HUDEP-2 (cell line): Measurements from ENCODE around the gene ELL.

Experiments used
- DNase-seq, 76 experiments: peaks; one replicate each; lab custom pipeline; 2025; ENCODE audit not compliant: unreplicated experiment in 76 of 76; lab: John Stamatoyannopoulos, UW

Gene ELL

DNA sequence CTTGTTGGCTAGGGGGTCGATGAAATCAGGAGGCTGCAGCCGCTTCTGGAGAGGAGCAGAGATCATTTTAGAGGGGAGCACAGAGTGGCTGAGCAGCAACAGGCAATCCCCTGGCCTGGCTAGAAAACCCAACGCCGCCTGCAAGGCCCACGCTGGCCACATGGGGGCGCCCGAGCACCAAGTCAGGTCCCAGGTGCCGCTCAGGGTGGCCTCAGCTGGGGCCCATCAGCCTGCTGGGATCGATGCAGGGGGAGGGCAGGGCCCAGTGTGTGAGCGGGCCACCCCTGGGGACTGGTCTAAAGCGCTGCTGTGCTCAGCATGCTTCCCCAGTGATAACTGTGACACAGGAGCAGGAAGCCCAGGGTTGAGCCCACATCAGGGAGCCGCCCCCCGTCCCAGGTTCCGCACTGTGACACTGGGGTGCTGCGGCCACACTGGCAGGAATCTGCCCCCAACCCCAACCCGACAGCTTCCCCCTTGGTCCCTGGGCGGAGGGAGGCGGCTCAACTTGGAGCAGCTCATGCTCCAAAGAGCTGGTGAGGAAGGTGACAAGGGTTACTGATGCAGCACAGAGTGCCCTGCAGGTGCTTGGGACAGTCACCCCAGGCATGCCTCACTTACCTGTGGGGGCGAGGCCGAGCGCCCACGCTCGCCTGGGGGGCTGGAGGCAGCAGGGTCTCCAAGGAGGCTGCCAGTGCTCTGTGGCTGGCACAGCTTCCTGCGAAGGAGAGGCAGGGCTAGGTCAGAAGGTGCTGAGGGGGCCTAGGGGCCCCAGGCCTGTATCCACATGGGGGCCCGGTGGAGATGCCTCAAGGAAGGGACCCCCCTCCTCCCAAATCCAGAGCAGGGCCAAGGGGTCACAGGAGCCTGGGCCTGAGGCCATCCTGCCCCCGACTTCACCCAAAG is 70.7 kb downstream of the ELL start:
- peak in 70 of 76 experiments; percentile 13 to 98 (median 82) for DNase-seq

DNA sequence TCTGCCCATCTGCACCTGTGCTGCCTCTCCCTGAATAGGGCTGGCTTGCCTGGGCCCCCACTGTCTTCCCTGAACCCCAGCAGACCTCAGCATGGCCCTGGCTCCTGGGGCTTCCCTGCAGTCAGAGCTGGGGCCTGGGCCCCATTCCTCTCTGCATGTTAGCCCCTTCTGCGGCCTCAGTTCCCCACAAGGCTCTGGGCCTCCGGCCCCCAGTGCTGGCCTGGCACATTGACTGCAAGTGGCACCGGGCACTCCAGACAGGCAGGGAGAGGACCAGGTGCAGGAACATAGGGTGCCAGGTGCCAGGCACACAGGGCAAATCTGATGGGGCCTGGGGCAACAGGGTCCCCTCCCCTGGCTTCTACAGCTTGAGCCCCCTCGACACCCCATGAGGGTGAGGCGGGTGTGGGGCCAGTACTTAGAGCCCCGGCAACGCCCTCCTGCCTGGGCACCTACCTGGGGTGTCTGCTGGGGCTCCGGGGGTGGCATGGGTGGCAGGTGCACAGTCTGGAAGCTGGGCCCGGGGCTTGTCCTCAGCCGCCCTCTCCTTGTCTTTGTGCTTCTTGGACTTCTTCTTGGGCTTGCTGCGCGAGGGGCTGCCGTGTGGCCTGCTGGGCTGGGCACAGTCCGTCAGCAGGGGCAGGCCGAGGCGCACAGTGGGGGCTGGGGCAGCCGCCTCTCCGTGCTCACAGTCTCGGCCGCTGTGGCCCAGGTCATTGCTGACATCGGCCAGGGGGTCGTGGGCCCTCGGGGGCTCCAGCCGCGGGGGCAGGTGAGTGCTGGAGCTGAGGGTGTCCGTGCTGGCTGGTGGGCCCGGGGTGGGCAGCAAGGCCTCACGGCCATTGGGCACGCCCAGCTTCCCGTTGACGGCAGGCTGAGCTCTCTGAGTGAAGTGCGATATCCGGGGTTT is 71.6 kb downstream of the ELL start:
- DNase-seq, result no peak

DNA sequence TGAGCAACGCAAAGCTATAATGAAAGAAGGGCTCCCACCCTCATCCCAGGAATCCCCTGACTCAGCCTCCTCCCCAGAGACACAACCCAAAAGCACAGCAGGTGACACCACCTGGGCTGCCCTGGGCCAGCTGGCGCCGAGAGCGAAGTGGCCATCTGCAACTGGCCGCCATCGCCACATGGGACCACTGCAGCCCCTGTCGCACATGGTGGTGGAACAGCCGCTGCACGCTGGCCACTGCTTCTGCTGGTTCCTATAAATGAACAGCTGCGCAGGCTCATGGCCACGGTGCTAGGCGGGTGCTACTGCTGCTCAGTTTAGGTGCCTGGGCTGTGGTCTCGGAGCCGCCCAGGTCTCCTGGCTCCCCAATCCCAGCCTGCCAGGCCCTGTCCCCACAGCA is 72.3 kb downstream of the ELL start:
- DNase-seq, result no peak

DNA sequence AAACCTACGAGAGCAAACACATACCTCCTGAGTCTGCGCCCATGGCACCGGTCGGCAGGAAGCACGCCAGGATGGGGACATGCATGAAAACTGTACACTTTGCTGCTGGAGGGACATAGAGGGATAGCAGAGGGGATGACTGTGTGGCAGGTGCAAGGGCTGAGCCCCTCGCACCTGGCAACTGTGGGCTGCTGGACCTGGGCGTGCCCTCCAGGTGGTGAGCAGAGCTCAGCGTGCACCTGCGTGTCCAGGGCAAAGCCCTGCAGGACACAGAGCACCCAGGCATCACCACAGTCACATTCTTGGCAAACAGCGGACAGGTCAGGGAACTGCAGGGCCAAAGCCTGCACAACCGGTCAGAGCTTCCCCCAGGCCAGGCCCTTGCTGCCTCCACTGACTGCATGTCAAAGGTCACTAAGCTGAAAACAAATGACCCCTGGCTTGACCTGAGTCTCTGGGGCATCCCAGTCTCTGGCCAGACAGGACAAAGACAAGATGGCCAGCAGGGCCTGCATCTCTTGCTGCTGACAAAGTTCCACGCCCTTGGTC is 75.0 kb downstream of the ELL start:
- no peak for DNase-seq

DNA sequence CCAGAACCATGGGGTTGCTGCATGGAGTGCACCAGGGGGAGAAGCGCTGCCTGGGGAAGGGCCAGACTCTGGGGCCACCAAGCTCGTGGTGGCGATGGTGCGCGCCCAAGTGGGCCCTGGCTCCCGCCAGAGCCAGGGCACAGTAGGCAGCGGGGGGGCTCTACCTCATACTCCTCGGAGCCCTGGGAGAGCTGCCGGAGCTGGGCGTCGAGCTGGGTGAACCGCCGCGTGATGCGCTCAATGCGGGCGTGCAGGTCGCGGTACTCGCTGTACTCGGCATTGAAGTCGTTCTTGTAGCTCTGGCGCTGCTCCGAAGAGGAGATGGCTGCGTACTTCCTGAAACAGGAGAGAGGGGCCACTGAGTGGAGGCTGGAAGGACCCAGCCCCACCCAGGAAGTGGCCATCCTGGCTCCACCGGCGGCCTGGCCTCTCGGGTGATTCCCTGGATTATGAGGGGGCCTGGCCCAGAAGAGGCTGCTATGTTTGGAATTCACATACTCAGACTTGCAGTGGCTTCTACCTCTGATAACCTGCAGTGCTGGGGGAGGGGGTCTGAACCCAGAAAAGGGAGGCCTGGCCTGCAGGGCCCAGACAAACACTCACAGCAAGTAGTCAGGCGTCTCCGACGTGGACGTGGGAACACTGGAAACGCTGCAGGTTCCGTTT is 75.6 kb downstream of the ELL start:
- DNase-seq, result no peak

DNA sequence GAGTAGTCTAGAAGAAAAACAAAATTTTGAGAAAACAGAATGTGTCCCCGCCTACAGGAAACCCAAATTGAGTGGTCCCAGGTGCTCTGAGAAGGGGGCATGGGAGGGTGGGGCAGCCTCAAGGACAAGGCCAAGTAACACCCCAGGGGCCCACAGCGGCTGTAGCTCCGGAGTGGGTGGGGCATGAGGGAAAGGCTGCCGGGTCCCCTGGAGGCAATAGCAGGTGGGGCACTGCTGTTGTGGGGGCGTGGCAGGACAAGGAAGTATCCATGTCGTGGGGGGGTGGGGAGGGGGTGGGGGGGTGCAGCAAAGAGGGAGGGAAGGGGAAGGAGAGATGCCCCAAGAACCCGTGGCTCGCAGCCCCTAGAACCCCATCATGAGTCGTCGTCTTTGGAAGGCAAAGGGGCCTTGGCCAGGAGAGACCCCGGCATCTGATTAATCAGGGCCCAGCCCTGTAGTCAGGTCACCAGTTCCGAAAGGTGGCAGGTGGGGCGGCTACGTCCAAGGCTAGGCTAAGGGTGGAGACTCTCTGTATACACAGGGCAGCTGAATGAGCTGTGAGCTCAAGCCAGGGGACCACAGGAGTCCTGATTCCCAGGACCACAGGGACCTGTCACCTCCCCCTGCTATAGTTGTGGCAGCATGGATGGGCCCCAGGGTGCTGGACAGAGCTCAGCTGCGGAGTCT is 76.5 kb downstream of the ELL start:
- DNase-seq, result no peak

DNA sequence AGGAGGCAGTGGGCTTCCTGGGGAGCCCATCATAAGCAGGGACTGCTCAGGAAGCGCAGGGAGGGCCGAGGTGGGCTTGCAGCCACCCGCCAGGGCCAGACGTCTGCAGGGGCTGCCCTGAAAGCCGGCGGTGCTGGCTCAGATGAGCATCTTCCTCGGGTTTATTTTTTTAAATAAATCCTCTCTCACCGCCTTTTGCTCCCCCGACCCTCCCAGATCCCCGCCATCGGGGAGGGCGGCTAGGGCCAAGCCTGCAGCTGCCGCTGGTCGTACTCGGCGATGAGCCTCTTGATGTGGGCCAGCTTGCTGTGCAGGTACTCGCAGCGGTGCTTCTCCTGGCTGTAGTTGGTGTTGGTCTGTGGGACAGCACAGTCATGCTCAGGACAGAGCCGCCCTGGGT is 77.4 kb downstream of the ELL start:
- DNase-seq, result no peak

DNA sequence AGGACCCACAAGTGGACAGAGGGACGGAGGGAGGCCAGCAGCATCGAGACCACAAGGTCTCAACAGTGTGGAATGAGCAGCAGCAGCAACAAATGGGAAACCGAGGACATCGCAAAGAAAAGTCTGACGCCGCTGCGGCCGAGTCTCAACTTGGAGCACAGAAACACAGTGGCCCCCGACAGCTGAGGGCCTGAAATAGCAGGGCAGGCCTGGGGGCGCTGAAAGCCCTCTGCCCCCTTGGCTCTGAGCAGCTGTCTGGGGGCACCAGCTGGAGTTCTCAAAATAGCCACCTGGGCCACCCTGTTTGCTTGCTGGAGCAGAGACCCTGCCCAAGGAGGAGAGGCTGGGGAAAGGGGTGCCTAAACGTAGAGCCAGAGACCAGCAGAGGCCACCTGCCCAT is 78.0 kb downstream of the ELL start:
- no peak for DNase-seq

DNA sequence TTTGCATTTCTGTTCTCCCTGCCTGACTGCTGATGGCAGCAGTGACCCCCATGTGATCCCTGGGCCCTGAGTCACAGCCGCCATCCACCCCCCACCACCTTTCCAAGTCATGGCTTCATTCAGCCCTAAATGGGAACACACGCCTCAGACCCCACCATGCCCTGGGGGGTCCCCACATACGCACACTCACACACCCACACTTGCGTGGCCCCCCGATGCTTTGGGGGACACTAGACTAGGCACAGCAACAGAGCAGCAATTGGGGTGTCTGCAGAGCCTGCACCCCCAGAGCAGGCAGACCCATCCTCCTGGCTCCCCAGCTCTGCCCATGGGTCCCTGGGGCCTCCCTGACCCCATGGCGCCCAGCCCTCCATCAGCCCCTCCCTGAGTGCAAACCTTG is 78.5 kb downstream of the ELL start:
- DNase-seq, result no peak

DNA sequence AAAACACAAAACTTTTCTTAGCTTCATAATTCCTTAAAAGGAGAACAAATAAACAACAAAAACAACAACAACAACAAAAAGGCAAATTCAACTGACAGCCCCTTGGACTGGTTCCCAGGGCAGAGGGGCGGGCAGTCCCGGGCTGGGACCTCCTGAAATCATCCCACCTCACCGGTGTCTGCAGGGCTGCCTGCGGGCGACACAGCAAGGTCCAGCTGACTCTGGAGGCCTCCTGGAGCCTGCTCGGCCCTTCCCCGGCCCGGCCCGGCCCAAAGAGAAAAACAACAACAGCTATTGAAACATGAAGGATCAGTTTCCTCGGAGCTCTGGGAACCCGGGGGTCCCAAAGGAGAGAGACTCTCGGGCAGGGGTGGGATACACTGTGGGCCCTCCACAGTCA is 78.9 kb downstream of the ELL start:
- no peak for DNase-seq

DNA sequence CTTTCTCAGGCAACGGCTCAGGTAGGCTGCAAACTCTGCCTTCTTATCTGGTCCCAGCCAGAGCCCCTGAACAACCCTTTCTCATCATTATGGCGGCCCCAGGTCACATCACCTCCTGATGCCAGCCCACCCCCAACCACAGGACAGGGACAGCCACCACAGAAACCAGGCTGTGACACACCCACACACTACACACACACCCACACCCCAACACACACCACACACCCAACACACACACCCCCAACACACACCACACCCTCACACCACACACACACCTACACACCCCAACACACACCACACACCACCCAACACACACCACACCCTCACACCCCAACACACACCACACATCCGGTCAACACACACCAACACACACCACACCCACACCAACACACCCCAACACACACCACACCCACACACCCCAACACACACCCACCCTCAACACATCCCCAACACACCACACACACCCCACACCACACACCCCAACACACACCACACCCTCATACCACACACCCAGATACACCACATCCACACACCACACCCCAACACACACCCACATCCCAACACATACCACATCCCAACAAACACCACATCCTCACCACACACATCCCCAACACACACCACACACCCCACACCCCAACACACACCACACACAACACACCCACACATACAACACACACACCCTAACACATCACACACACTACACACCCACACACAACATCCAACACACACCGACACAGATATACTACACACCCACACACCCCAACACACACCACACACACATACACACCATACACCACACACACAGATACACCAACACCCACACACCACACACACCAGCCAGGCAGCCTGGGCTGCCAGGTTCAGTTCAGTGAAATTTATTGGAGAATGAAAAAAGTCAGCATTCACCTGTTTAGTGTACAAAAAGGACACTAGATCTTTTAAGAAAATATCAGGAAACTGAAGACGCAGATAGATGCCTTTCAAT is 79.8 kb downstream of the ELL start:
- peak in 35 of 76 experiments; percentile 15 to 68 (median 41) for DNase-seq

DNA sequence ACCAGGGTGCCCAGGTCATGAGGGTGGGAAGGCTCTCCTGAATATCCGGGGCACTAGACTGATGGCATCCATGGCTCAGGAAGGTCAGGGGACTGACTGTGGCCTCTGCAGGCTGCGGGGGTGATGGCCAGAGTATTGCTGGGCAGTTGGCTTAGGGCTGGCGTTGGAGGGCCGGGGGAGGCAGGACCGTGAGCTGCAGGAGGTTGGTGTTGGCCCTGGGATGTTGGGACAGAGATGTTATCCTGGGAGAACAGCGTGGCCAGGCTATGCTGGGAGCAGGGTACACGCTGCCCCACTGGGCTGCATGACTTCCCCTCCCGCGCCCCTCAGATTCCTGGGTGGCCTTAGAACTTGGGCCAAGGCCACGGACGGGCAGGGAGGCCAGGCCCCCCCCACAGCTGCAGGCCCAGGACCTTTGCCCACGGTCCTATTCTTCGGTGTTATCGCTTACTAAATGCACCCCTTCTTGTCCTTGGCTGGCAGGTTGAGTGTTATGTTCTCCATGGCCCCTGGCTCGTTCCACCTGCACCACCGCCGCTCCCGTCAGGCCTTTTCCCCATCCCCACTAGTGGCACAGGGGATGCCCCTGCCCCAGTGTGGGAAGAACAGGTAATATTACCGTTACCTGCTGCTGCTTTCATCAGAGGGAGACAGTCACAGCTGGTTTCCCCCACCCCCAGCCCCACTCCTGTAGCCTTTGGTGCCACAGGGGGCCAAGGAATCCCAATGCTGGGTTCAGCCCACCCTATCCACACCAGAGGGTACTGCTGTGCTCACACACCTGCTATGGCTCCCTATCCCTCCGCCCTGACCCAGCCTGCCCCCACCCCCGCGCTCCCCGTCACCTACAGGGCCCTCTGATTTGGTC is 80.7 kb downstream of the ELL start:
- no peak for DNase-seq

DNA sequence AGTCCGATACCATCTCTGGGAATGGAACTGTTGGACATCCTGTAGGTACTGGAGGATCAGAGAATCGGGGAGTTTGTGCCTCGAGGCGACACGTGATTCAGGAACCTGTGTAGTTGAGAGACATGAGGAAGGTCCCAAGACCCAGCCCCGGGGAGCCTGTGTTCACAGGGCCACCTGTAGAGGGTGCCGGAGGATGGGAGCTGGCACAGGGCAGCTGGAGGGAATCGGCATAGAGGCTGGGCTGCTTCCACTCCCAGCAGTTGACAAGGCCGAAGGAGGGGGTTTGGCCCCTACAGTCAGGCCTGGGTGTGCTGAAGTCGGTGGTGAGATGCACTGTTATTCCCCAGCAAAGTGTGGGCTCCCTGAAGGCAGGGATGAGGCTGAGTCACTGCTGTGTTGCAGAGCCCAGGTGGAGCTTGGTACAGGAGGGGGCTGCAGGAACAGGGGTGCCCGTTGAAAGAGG is 81.4 kb downstream of the ELL start:
- peak in 44 of 76 experiments; percentile 14 to 57 (median 36) for DNase-seq

DNA sequence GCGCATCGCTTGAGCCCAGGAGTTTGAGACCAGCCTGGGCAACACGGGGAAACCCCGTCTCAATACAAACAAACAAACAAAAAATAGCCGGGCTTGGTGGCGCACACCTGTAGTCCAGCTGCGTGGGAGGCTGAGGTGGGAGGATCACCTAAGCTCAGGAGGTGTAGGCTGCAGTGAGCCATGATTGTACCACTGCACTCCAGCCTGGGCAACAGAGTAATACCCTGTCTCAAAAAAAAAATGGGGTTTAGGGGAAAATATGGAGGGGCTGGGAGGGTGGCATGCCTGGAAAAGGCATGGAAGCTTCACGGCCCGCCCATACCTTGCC is 82.0 kb downstream of the ELL start:
- no peak for DNase-seq

DNA sequence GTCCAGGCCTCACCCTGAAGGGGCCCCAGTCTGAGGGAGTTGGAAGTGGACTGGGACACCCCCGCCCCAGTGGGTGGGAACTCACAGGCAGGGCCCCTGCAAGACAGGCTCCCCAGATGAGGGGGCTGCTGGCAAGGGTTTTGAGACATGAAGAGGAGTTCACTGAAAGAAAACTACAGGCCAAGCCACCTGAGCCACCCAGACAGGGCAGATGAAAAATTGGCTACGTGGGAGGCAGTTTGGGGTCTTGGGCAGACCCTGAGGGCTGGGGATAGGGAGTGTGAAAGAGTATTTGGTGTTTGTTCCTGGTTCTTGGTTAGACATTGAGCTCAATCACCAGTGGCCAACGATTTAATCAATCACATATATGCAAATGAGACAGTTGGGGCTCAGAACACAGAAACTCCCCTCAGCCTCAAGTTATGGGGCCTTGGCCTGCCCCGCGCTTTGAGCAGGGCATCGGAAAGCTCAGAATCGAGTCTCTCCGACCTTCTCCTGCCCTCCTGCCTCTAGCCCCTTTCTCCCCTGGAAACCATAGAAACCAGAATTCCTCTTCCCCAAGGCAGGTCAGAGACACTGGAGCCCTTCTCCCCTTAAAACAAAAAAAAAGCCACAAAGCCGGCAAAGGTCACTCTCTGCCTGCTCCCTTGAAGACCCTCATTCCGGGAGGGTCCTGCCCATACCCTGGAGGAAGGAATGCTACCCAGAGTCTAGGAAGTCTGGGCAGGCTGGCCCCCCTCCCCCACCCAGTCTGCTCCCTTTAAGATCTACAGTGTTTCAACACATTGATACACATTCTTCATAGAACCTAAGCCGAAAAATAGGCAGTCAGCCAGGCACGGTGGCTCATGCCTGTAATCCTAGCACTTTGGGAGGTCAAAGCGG is 82.6 kb downstream of the ELL start:
- peak in 28 of 76 experiments; percentile 16 to 81 (median 48) for DNase-seq

DNA sequence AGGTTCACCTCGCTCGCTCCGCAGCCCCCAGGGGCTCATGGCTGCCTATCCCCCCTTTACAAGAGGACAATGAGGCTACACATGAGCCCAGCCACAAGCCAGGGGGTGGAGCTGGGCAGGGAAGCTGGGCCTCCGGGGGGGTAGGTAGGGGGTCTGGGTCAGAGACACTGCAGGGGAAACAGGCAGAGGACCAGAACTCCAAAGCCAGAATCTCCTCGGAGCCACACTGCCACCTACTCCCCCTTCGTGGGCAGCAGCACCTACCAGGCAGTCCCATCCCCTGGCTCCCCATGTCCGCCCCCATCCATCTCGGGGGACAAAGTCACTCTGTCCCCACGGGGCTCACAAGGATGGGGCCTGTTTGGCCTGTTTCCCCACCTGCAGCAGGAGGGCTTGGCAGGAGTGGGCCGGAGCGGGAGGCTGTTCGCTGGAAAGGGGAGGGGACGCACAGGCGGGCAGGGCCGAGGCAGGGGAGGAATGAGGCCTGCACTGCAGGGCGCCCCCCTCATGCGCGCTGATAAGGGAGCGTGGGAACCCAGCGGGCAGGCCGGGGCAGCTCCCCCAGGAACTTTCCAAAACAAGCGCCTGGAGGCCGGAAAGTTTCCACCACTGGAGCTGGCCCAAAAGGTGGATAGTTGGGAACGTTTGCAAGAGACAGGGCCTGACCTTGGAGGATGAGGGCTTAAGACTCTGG is 83.4 kb downstream of the ELL start:
- DNase-seq, result peak in 49 of 76 experiments; percentile 21 to 86 (median 58)
